HUES64 (cell line): ENCODE results near the gene ALG12. TPM values are rescaled to one million over a fixed set of nuclear protein-coding genes. Genes with fewer than 3 reads are reported as not detected.
A peak's percentile ranks its signal among the peaks of the same experiment; 100 is the strongest.

Experiments used
- H3K27ac ChIP-seq: 2 replicates; pipeline ENCODE4 v1.7.0; 2013; ENCODE audit warnings: low read depth, low read length, inconsistent platforms
- H3K27me3 ChIP-seq: 2 replicates; pipeline ENCODE4 v1.6.1; 2013; ENCODE audit warnings: mild to moderate bottlenecking, low read length; ENCODE audit not compliant: insufficient read depth
- H3K36me3 ChIP-seq: 2 replicates; pipeline ENCODE4 v1.6.1; 2013; ENCODE audit warnings: mild to moderate bottlenecking, low read length; ENCODE audit not compliant: insufficient read depth
- H3K4me1 ChIP-seq: 2 replicates; pipeline ENCODE4 v1.6.1; 2013; ENCODE audit warnings: mild to moderate bottlenecking, low read length, moderate library complexity; ENCODE audit not compliant: insufficient read depth
- H3K4me3 ChIP-seq: 2 replicates; pipeline ENCODE4 v1.5.1; 2013; ENCODE audit warnings: mild to moderate bottlenecking, low read length, moderate library complexity
- H3K9ac ChIP-seq: 2 replicates; pipeline ENCODE4 v1.6.1; 2013; ENCODE audit warnings: mild to moderate bottlenecking, low read depth, low read length
- H3K9me3 ChIP-seq: 2 replicates; pipeline ENCODE4 v1.6.1; 2013; ENCODE audit warnings: low read depth, low read length; ENCODE audit not compliant: insufficient read depth
- WGBS: fragments of 150-250, 120-280 bp; methylation state at CpG from one replicate; pipeline ENCODE4 v1.1.7; 2013; ENCODE audit warnings: missing lambda C conversion rate; 5-methylcytosine and 5-hydroxymethylcytosine counted together
- polyA plus RNA-seq, 2 experiments: library from polyadenylated mRNA; stranded (reverse); fragments of 50-300 nt; gene quantifications; one replicate each; pipeline ENCODE4 v1.2.3, GENCODE V29; 2013

ALG12 gene
- polyA plus RNA-seq (2013, experiment 1 of 2): 13.5 TPM
- polyA plus RNA-seq (2013, experiment 2 of 2): 15.2 TPM

GRCh38 chr22:49917974-49918910, at the start of gene ALG12, which contains the start of gene CRELD2:
TSS of gene ALG12 (minus strand) at chr22:49918438. CDS start at chr22:49913765, 4,673 bp downstream.
TSS of gene CRELD2 (plus strand) at chr22:49918634. CDS start at chr22:49918770, 136 bp downstream.
- H3K9ac ChIP-seq: peak within 1 kb of the TSS; percentile 93
- H3K4me1 ChIP-seq: no peaks in the 10 kb centered on the region
- H3K36me3 ChIP-seq: peaks cover 19% of the 10 kb centered on the region
- H3K4me3 ChIP-seq: peak within 1 kb of the TSS; percentile 89
- WGBS: under 1% methylated on average over 103 of the region's 103 CpGs
- no peaks in the 10 kb centered on the region for H3K27me3 ChIP-seq
- H3K9me3 ChIP-seq: no peaks in the 10 kb centered on the region
- peak within 1 kb of the TSS; percentile 97 for H3K27ac ChIP-seq

GRCh38 chr22:49967706-49968208, 49.5 kb upstream of the ALG12 start:
- H3K9me3 ChIP-seq: no peaks in the 10 kb centered on the region
- WGBS: 81% methylated on average over 18 of the region's 18 CpGs
- peaks cover 17% of the 10 kb centered on the region for H3K36me3 ChIP-seq
- H3K9ac ChIP-seq: no peak overlapping the region; the same call in 1 of the 2 replicates
- no peak overlapping the region for H3K27ac ChIP-seq
- H3K4me3 ChIP-seq: no peak overlapping the region
- peaks cover 25% of the 10 kb centered on the region for H3K27me3 ChIP-seq
- peaks cover 5% of the 10 kb centered on the region; the same call in 1 of the 2 replicates for H3K4me1 ChIP-seq

- H3K9me3 ChIP-seq: no peaks in the 10 kb centered on the region
- WGBS: 90% methylated on average over 36 of the region's 36 CpGs
- H3K9ac ChIP-seq: no peak overlapping the region; the same call in 1 of the 2 replicates
- H3K36me3 ChIP-seq: peaks cover 21% of the 10 kb centered on the region
- peaks cover 9% of the 10 kb centered on the region; the same call in 1 of the 2 replicates for H3K4me1 ChIP-seq
- H3K27ac ChIP-seq: no peak overlapping the region
- H3K4me3 ChIP-seq: no peak overlapping the region
- peaks cover 18% of the 10 kb centered on the region for H3K27me3 ChIP-seq
Observed at GRCh38 chr22:49966774-49967705, 48.8 kb upstream of the ALG12 start.

- H3K4me3 ChIP-seq: no peak overlapping the region
- no peaks in the 10 kb centered on the region for H3K9me3 ChIP-seq
- no peak overlapping the region for H3K9ac ChIP-seq
- H3K27me3 ChIP-seq: peaks cover 14% of the 10 kb centered on the region
- no peak overlapping the region for H3K27ac ChIP-seq
- peaks cover 9% of the 10 kb centered on the region; the same call in 1 of the 2 replicates for H3K4me1 ChIP-seq
- H3K36me3 ChIP-seq: peaks cover 21% of the 10 kb centered on the region
- WGBS: 91% methylated on average over 11 of the region's 11 CpGs
Observed at GRCh38 chr22:49966041-49966773, 48.0 kb upstream of the ALG12 start.

- Histone ChIP-seq H3K36me3 (peaks cover 21% of the 10 kb centered on the region), H3K9ac (no peak overlapping the region), H3K27me3 (peaks cover 6% of the 10 kb centered on the region; the same call in 1 of the 2 replicates), H3K9me3 (no peaks in the 10 kb centered on the region), H3K4me3 (no peak overlapping the region), H3K27ac (no peak overlapping the region), H3K4me1 (peaks cover 6% of the 10 kb centered on the region; the same call in 1 of the 2 replicates)
- 89% methylated on average over 22 of the region's 22 CpGs for WGBS
Observed at GRCh38 chr22:49965091-49966040, 47.1 kb upstream of the ALG12 start.

GRCh38 chr22:49964136-49965090, 46.2 kb upstream of the ALG12 start:
- no peak overlapping the region for H3K4me3 ChIP-seq
- no peak overlapping the region for H3K27ac ChIP-seq
- no peak overlapping the region for H3K9ac ChIP-seq

GRCh38 chr22:49963647-49964026, 45.4 kb upstream of the ALG12 start:
- peaks cover 21% of the 10 kb centered on the region for H3K36me3 ChIP-seq
- no peak overlapping the region for H3K4me3 ChIP-seq
- H3K9me3 ChIP-seq: no peaks in the 10 kb centered on the region
- peaks cover 7% of the 10 kb centered on the region; the same call in 1 of the 2 replicates for H3K27me3 ChIP-seq
- H3K27ac ChIP-seq: no peak overlapping the region
- H3K9ac ChIP-seq: no peak overlapping the region
- peaks cover 6% of the 10 kb centered on the region; the same call in 1 of the 2 replicates for H3K4me1 ChIP-seq
- 75% methylated on average over 5 of the region's 6 CpGs for WGBS

More at GRCh38 chr22:49964136-49965090, 46.2 kb upstream of the ALG12 start:
- H3K4me1 ChIP-seq: peaks cover 6% of the 10 kb centered on the region; the same call in 1 of the 2 replicates
- 92% methylated on average over 19 of the region's 19 CpGs for WGBS
- H3K36me3 ChIP-seq: peaks cover 21% of the 10 kb centered on the region
- peaks cover 7% of the 10 kb centered on the region; the same call in 1 of the 2 replicates for H3K27me3 ChIP-seq
- H3K9me3 ChIP-seq: no peaks in the 10 kb centered on the region

GRCh38 chr22:49962751-49963646, 44.8 kb upstream of the ALG12 start:
- Histone ChIP-seq H3K9ac (peak overlapping the region; percentile 76), H3K27me3 (peaks cover 7% of the 10 kb centered on the region; the same call in 1 of the 2 replicates), H3K4me3 (peak overlapping the region; percentile 41), H3K4me1 (peaks cover 6% of the 10 kb centered on the region; the same call in 1 of the 2 replicates), H3K9me3 (no peaks in the 10 kb centered on the region), H3K27ac (peak overlapping the region; percentile 91), H3K36me3 (peaks cover 21% of the 10 kb centered on the region)
- 85% methylated on average over 63 of the region's 63 CpGs for whole genome bisulfite sequencing
